Stimulated activated naive CD8-positive, alpha-beta T cell treated with anti-CD3 and anti-CD28 coated beads, Interleukin-15, Interleukin-2, amounts not matched to agents 100 ng/mL and 50 ng/mL, for 24 hours (primary cell): ENCODE measurements around the gene SHROOM3.

Source experiments
- H3K27ac Mint-ChIP-seq: one replicate; pipeline ENCODE4 v1.8.0; 2021; ENCODE audit warnings: mild to moderate bottlenecking, mixed read lengths
- H3K27me3 Mint-ChIP-seq: one replicate; pipeline ENCODE4 v1.8.0; 2021; ENCODE audit warnings: mixed read lengths
- H3K36me3 Mint-ChIP-seq: one replicate; pipeline ENCODE4 v1.8.0; 2021; ENCODE audit warnings: low read depth, mixed read lengths
- H3K4me1 Mint-ChIP-seq: one replicate; pipeline ENCODE4 v1.8.0; 2021; ENCODE audit warnings: low read depth, mixed read lengths
- H3K4me3 Mint-ChIP-seq: one replicate; pipeline ENCODE4 v1.8.0; 2021; ENCODE audit warnings: mild to moderate bottlenecking, mixed read lengths
- H3K9me3 Mint-ChIP-seq: one replicate; pipeline ENCODE4 v1.8.0; 2021; ENCODE audit warnings: mixed read lengths

SHROOM3 gene

GRCh38 chr4:76630741-76631140, 195.7 kb downstream of the SHROOM3 start:
- Mint-ChIP-seq H3K27me3 (peaks cover 35% of the 10 kb centered on the region), H3K36me3 (no peaks in the 10 kb centered on the region), H3K4me3 (no peak overlapping the region), H3K9me3 (no peaks in the 10 kb centered on the region), H3K4me1 (no peaks in the 10 kb centered on the region), H3K27ac (no peak overlapping the region)

- Mint-ChIP-seq H3K9me3 (no peaks in the 10 kb centered on the region), H3K27me3 (peaks cover 26% of the 10 kb centered on the region), H3K36me3 (no peaks in the 10 kb centered on the region), H3K4me1 (no peaks in the 10 kb centered on the region), H3K27ac (no peak overlapping the region), H3K4me3 (no peak overlapping the region)
Observed at GRCh38 chr4:76634220-76634619, 199.2 kb downstream of the SHROOM3 start.

GRCh38 chr4:76637712-76638361, 202.8 kb downstream of the SHROOM3 start:
- H3K9me3 Mint-ChIP-seq, result no peaks in the 10 kb centered on the region
- H3K27me3 Mint-ChIP-seq, result peaks cover 12% of the 10 kb centered on the region
- H3K27ac Mint-ChIP-seq, result no peak overlapping the region
- H3K4me3 Mint-ChIP-seq, result no peak overlapping the region
- no peaks in the 10 kb centered on the region for H3K36me3 Mint-ChIP-seq
- no peaks in the 10 kb centered on the region for H3K4me1 Mint-ChIP-seq

DNA sequence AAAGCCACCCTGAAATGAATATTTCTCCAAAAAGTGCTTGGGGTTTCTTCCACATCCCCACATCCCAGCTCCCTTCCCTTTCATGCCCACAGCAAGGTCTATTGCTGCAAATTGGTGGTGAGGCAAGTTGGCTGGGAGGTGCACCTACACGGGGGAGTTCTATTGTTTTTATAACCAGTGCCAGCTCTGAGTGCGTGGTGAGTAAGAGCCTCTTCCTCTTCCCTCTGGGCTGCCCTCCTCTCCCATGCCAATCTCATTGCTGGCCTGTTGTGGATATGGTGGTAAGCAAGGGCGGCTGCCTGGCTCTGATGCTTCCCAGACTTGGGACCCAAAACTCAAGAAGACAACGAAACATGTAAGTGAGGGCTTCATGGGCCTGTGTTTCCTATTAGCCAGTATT, 204.3 kb downstream of the SHROOM3 start:
- Mint-ChIP-seq H3K9me3 (no peaks in the 10 kb centered on the region), H3K27me3 (peaks cover 12% of the 10 kb centered on the region), H3K36me3 (no peaks in the 10 kb centered on the region), H3K27ac (no peak overlapping the region), H3K4me3 (no peak overlapping the region), H3K4me1 (no peaks in the 10 kb centered on the region)

DNA sequence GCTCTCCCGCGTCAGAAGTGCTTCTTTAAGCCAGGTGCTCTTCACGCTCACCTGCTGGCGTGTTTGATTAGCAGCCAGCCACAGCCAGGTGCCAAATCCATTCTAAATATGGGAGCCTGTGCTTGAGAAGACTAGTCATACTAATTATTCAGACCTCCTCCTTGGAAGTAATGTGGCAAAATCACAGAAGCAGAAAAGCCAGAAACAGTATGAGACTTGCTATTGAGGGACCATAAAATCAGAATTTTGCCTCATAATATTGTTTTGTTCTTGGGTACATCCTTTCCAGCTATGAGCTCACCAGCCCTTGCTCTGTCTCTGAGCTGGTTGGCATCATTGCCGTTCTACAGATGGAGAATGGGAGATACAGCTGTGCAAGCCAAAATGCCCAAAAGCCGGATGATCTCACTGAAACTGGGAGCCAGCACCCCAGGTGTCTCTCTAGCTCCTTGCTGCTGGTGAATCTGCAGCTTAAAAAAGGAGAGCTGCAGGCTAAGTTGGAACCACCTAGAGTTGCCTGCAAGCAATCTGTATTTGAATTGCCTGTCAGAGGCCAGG, 205.4 kb downstream of the SHROOM3 start:
- no peak overlapping the region for H3K27ac Mint-ChIP-seq
- no peaks in the 10 kb centered on the region for H3K36me3 Mint-ChIP-seq
- H3K9me3 Mint-ChIP-seq, result no peaks in the 10 kb centered on the region
- peaks cover 12% of the 10 kb centered on the region for H3K27me3 Mint-ChIP-seq
- no peak overlapping the region for H3K4me3 Mint-ChIP-seq
- H3K4me1 Mint-ChIP-seq, result no peaks in the 10 kb centered on the region

DNA sequence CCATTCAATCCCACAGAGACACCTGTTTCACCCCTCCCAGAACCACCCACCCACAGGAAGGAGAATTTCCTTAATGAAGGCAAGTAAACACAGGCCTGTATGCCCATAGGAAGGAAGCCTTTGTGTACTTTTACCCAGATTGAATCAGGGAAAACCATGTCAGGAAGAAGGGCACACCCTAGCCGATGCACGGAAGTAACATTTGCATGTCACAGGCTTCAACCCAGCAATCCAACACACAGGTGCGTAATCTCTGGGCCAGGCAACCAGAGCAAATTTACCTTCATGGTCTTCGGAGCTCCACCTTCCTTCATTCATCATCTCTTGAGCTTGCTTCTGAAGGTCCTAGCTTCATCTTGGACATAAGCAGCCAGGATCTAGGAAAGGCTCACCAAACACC, 206.3 kb downstream of the SHROOM3 start:
- peaks cover 12% of the 10 kb centered on the region for H3K27me3 Mint-ChIP-seq
- H3K36me3 Mint-ChIP-seq, result no peaks in the 10 kb centered on the region
- no peaks in the 10 kb centered on the region for H3K9me3 Mint-ChIP-seq
- no peak overlapping the region for H3K4me3 Mint-ChIP-seq
- H3K4me1 Mint-ChIP-seq, result no peaks in the 10 kb centered on the region
- no peak overlapping the region for H3K27ac Mint-ChIP-seq

- no peaks in the 10 kb centered on the region for H3K4me1 Mint-ChIP-seq
- peaks cover 12% of the 10 kb centered on the region for H3K27me3 Mint-ChIP-seq
- no peaks in the 10 kb centered on the region for H3K36me3 Mint-ChIP-seq
- no peaks in the 10 kb centered on the region for H3K9me3 Mint-ChIP-seq
- H3K4me3 Mint-ChIP-seq, result no peak overlapping the region
- no peak overlapping the region for H3K27ac Mint-ChIP-seq
Observed at GRCh38 chr4:76641758-76642157, 206.7 kb downstream of the SHROOM3 start.

DNA sequence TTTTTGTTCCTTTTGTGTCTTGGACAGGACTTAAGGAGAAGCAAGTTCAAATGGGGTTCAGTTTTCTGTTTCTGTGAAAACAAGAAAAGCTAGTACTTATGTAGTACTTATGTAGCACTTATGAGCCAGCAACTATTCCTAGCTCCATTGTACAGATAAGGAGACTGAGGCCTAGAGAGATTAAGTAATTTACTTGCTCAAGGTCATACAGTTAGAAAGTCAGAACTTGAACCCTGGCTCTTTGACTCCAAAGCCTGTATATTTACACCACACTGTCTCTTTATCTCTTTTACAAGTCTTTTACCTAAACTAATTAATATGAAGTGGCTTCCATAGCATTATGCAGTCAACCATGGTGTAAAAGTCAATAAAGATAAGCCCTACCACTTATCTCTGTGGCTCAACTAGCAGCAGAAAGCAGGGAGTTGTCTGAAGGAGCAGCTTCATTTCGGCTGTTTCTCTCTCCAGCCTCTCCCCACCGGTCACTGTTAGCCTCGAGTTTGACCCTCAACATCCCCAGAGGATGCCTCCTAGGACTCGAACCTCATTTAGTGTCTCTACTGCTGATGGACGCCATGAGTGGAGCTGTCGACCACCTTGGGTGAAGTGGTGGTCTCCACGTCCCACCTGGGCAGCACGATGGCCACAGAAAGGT, 209.9 kb downstream of the SHROOM3 start:
- H3K4me1 Mint-ChIP-seq, result no peaks in the 10 kb centered on the region
- H3K36me3 Mint-ChIP-seq, result no peaks in the 10 kb centered on the region
- no peak overlapping the region for H3K4me3 Mint-ChIP-seq
- no peaks in the 10 kb centered on the region for H3K9me3 Mint-ChIP-seq
- no peak overlapping the region for H3K27ac Mint-ChIP-seq
- H3K27me3 Mint-ChIP-seq, result peaks cover 12% of the 10 kb centered on the region

DNA sequence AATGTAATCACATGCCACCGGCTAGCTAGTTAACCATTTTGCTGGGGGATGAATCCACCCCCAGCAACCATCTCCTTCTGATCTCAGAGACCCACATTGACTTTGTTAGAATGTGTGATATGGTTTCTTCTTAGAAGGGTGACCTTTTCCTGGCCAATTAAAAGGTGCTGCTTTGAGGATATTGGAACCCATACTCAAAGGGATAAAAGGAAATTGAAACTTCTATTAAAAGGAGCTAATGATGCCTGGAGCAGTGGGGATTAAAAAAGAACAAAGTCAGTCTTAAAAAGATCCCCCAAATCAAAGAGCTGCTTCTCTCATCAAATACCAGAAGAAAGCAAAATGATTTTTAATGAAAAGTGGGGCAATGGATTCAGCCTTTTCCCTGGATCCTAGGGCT, 214.1 kb downstream of the SHROOM3 start:
- no peak overlapping the region for H3K4me3 Mint-ChIP-seq
- no peaks in the 10 kb centered on the region for H3K36me3 Mint-ChIP-seq
- H3K27ac Mint-ChIP-seq, result no peak overlapping the region
- H3K27me3 Mint-ChIP-seq, result peaks cover 13% of the 10 kb centered on the region
- no peaks in the 10 kb centered on the region for H3K4me1 Mint-ChIP-seq
- peaks cover 5% of the 10 kb centered on the region for H3K9me3 Mint-ChIP-seq

DNA sequence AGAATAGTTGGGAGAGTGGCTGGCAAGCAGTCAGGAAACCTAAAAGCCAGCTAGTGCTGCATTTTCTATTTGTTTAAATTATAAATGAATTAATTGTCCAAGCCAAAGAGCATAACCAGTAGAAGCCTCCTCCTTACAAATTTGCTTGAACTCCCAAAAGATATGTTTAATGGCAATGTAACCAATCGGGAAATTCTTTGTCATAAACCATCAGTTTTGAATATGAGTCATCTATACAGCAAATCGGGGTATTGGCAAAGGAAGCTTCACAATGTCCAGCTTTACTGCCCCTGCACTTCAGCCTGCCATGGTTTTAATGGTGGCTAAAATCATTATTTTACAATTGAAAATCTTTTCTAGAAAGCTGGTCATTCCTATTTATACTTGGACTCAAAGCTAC, 216.6 kb downstream of the SHROOM3 start:
- Mint-ChIP-seq H3K27ac (no peak overlapping the region), H3K36me3 (no peaks in the 10 kb centered on the region), H3K27me3 (peaks cover 13% of the 10 kb centered on the region), H3K4me3 (no peak overlapping the region), H3K4me1 (no peaks in the 10 kb centered on the region), H3K9me3 (peaks cover 5% of the 10 kb centered on the region)

DNA sequence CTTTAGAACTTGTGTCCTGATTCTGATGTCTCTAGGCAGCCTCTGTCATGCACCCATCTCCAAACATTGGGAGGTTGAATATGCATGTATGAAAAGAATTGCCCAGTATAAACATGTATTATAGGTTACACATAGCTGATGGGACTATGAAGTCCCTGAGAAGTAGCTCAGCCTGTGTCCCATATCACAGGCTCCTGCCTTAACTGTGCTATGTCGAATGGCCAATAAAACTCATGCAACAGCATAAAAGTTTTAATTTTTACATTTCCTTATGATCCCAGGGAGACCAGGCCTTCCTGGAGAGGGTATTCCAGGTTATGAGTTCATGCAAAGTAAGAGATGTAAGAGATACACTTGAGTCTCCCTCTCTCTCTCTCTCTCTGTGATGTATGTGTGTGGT, 217.4 kb downstream of the SHROOM3 start:
- Mint-ChIP-seq H3K4me1 (no peaks in the 10 kb centered on the region), H3K36me3 (no peaks in the 10 kb centered on the region), H3K27me3 (peaks cover 9% of the 10 kb centered on the region), H3K27ac (no peak overlapping the region), H3K9me3 (peaks cover 5% of the 10 kb centered on the region), H3K4me3 (no peak overlapping the region)

DNA sequence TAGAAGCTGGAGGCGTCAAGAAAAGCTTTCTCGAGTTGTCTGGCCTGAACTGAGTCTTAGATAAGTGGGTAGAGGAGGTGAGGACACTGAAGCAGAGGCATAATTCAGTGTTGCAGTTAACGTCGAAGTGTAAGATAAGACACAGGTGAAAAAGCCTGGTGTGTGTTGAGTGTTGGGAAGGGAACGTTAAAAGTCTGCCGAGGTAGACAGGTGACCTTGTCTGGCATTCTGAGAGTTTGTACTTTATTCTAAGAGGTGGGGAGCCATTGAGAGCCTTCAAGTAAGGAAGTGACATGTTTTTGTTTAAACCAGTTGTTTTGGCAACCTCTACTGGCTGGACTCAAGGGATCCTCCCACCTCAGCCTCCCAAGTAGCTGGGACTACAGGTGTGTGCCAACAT, 219.1 kb downstream of the SHROOM3 start:
- Mint-ChIP-seq H3K9me3 (peaks cover 5% of the 10 kb centered on the region), H3K4me3 (no peak overlapping the region), H3K36me3 (no peaks in the 10 kb centered on the region), H3K27me3 (peaks cover 5% of the 10 kb centered on the region), H3K4me1 (no peaks in the 10 kb centered on the region), H3K27ac (no peak overlapping the region)

- Mint-ChIP-seq H3K36me3 (no peaks in the 10 kb centered on the region), H3K9me3 (peaks cover 5% of the 10 kb centered on the region), H3K4me3 (no peak overlapping the region), H3K27me3 (peaks cover 5% of the 10 kb centered on the region), H3K27ac (no peak overlapping the region), H3K4me1 (no peaks in the 10 kb centered on the region)
Observed at GRCh38 chr4:76654791-76655190, 219.8 kb downstream of the SHROOM3 start.

DNA sequence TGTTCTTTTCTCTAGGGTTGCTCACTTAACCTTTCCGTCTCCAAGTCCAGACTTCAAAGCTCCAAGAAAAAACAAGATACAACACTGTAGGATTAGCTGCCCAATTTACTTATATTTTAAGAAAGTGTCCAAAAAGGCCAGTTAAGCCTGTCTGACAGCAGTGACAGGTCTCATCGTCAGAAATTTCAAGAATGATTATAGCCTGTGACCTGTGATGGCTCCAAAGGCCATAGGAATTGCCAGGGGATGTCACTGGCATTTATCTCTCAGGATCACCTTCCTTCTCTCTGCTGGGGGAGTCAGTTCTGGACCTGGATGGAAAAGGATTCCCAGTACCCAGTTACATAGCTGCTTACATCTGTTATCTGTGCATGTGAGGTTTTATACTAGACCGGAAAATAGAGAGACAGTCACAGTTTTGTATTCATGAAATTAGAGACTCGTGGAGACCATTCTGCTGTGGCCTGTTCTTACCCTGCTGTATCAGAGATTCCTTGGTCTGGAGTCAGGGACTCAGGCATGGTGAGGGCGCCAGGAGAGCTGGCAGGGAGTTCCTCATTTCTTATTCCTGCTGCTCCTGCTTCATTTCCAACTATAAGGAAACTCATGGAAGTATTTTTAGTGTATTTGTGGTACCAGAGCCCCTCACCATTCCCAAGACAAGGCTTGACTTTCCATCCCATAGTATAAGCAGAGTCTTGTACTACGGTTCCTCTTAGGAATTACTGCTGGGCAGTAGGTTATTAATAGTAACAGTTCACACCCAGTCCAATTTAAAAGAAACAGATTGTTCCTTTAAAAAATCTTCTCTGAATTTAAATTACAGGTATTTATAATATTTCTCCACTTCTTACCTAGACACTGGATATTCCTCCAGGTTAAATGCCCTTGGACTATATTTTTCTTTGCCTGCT, 220.8 kb downstream of the SHROOM3 start:
- Mint-ChIP-seq H3K36me3 (no peaks in the 10 kb centered on the region), H3K4me1 (no peaks in the 10 kb centered on the region), H3K27me3 (peaks cover 3% of the 10 kb centered on the region), H3K27ac (no peak overlapping the region), H3K9me3 (peaks cover 2% of the 10 kb centered on the region), H3K4me3 (no peak overlapping the region)

GRCh38 chr4:76657443-76657842, 222.4 kb downstream of the SHROOM3 start:
- Mint-ChIP-seq H3K36me3 (no peaks in the 10 kb centered on the region), H3K4me3 (no peak overlapping the region), H3K27ac (no peak overlapping the region), H3K27me3 (no peaks in the 10 kb centered on the region), H3K9me3 (no peaks in the 10 kb centered on the region), H3K4me1 (no peaks in the 10 kb centered on the region)
